Activated CD4-positive, CD25-positive, alpha-beta regulatory T cell treated with anti-CD3 and anti-CD28 coated beads, Interleukin-2, amount 50 U/mL, for 72 hours (primary cell): ENCODE results near the gene ERC2.

Source experiments
- DNase-seq: peaks from one replicate; pipeline ENCODE4 v3.0.0; 2021

Gene ERC2

DNA sequence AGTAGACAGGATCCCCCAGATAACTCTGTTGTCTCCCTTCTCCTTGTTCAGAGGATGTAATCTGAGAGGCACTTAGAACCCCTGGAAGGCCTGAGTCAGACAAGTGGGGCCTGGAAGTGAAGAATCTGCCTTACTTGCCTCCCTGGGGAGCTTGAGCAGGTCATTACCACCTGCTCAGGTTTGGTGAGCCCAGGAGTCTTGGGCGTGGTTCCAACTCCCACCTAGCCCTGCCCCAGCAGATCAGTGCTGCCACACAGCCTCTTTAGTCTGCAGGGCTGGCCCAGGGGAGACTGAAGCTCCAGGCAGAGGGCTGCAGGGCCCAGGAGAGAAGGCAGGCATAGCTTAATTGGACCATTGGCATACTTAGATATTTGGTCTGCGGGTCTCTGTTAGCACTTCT, 230.0 kb downstream of the ERC2 start:
- no peak for DNase-seq

DNA sequence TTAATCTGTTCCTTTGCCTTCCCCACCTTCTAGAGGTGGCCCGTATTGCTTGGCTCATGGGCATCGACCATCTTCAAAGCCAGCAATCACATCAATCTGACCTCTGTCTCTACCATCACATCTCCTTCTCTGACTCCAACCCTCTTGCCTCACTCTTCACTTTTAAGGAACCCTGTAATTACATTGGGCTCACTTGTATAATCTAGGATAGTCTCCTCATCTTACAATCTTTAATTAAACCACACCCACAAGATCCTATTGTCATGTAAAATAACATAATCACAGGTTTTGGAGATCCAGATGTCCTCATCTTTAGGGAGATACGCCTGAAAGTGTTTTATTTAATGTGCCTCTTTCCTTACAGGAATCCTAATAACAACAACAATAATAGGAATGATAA, 234.5 kb downstream of the ERC2 start:
- DNase-seq: no peak

DNA sequence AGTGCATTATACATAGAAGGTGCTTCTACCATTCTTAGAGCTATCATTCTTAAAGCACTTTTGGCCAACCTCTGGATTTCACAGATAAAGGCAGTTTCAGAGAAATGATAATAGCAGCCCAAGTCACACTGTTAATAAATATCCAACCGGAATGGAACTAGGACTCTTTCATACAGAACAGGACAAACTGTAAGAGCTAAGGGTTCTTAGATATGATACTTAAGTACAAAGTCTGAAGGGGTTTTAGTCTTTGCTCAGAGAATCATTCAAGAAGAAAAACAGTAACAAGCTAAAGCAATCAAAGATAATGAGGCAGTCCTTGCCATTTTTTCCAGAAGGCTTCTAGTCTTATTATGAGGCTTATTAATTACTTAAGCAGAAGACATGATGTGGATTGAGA, 239.0 kb downstream of the ERC2 start:
- no peak for DNase-seq

DNA sequence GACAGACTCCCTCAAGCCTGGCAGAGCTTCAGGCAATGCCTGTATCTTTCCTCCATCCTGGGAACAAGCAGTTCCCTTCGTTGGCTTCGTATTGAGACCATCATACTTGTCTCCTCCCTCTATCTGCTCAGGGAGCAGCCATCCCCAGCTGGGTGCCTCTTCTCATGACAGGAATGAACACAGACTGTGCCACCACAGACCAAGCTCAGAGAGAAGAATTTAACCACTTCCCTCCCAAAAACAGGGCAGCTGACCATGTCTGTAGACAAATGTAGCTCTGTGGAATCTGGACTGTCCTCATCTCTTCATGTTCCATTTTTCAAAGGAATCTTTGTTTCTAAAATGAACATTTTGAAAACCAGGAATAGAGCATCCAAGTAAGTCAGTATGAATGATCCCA, 245.4 kb downstream of the ERC2 start:
- DNase-seq: no peak

DNA sequence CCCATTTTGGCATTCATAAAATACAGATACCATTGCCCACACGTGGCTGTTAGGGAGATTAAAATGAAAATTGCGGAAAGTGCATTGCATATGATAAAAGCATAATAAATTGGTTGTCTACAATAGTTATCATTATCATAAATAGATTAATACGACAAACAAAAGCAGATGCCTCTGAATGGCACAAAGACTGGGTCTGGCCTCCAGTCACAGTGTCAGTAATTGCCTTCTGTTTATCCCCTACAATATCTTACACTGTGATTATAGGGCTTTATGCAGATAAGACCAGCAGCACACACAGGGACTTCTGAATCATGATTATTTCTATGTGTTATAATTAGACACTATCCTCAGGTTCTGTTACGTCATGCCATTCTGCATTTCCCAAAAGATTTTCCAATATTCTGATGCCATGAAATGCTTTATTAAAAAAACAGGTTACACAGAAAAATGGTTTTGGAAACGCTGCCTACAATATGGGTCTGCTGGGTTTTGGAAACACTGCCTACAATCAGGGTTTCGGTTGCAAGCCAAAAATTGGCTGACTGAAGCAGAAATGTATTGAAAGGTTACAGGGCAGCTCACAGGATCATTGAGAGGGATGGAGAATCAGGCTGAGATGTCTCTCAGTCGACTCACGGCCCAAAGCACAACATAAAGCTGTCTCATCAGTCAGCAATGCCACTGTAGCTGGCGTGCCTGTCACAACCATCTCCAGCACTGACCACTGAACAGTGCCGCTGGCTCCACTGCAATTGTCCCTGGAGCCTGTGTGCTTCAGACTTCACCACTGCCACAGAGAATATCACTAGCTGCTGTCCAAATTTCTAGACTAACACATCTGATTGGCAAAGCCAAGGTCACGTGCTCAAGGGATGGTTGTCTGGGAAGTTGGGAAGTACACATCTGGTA, 248.1 kb downstream of the ERC2 start:
- DNase-seq: no peak

DNA sequence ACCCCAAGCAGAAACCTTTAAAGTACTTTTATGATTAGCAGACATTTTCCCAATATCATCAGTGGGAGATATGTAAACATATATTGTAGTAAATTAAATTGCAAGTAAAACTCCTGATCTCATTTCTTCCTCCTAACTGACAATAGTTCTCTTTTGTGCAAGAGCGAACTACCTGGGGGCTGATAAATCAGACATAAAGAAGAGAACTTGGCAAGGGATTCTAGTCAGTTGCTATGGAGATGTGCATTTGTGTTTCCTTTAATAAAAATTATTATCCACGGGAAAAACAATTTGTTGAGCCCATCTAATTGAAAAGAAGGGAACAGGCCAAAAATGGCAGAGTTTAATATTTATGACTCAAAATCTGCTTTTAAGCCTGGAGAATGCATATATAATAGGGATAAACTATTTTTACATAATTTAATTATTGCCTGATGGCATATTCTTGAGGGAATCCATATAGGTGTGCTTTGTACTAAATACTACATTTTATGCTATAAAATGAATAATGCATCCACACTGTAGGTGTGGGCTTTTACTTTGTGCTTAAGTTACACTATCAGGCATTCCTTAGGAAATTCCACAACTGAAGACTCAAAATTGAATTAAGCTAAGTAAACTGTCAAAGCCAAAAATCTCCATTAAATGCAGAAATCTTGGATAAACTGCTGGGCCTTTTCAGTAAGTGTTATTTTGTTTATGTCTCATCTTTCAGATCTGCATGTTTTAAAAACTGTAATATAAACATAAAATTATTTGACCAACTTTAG, 258.1 kb downstream of the ERC2 start:
- no peak for DNase-seq

DNA sequence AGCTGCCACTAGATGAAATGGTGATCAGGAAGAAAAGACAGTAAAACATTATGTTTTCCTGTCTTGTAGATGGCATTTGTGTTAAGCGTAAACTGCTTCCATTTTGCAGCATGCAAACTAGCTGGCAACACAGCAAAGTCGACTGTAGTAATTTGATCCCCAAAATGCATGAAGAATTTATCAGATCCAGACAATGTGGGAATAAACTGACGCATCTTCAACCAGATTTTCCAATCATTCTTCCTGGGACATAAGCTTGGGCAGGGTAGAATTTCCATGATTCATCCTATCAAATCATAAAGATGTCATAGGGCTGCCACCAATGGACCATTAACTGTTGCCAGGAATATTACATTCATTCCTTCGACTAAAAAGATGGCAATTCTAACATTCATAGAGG, 260.3 kb downstream of the ERC2 start:
- DNase-seq: no peak

DNA sequence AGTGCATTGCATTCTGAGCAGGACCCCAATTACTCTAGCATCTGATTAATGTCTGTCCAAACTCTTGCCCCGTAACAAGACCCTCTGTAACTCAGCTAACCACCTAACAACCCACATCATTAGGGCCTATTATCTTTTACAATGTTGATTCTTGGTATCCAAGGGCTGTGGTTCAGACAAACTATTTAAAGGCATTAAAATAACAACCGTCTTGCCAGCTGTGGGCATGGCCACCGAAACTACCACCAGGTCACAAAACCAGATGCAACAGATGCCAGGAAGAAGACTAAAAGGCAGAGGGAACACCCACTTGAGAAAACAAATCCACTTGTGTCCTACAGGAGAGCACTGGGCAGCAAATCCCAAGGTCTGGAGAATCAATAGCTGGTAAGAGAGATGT, 262.9 kb downstream of the ERC2 start:
- DNase-seq: no peak

DNA sequence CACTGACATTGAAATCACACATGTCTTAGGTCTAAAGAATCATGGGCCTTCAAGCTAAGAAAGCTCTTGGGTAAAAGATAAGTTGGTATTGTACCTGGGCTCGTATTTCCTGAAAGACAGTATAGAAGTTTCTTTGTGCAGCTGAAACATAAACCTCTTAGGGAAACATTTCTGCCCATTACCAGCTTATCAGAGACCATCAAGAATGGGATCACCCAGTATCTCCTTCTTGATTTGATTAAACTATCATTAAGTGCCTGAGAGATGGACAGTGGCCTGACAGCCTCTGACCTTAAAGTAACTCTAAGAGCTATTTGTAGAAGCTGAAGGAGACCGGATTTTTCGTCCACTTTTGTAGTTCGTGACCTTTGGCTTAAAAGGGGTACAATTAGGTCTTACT, 265.3 kb downstream of the ERC2 start:
- DNase-seq: no peak

DNA sequence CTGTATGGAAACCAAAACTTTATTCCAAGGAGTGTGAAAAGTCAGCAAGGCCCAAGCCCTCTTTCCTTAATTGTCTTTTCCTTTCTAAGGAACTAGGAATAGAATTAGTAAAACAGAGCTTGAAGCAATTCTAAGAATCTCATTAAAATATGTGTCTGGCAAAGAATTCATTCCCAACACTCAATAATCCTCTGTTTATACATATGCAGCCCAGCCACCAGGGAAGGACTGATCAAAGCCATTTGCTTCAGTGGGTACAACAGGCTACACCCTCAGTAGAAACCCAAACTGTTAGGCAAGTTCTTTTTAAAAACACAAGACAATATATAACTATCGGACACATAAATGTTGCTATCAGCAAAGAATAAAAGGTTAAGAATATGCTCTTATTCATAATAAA, 266.9 kb downstream of the ERC2 start:
- DNase-seq: no peak

DNA sequence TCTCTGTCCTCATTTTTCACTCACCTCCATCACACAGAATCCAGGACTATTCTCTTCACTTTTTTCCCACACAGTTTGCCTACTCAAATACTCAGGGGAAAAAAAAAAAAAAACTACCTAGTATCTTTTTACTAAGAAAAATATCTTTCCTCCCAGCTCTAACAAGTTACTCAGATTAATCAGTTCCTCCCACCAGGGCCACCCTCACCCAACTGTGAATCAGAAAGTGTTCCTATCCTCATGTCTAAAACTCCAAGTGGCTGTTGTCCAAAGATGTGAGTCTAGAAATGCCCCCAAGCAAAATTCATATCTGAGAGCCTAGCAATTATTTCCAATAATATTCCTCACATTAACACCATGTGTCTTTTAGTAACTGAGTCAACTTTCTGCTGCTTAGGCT, 268.0 kb downstream of the ERC2 start:
- DNase-seq: no peak

DNA sequence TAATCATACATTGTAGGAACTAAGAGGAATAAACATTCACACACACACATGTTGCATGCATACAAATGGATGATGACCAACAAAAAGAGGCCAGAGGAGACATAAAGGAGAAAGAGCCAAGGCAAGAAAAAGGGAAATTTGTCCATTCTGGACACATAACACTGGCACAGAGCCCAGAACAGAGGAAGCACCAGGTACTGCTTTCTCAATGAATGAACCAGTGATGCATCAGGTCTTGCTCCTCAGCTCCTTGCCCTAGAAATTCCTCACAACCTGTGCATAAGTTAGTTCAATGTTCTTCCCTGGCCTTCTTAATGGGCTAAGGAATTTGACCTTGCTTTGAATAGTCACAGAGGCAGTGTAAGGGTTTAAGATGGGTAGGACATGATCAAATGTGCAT, 270.3 kb downstream of the ERC2 start:
- DNase-seq: no peak

DNA sequence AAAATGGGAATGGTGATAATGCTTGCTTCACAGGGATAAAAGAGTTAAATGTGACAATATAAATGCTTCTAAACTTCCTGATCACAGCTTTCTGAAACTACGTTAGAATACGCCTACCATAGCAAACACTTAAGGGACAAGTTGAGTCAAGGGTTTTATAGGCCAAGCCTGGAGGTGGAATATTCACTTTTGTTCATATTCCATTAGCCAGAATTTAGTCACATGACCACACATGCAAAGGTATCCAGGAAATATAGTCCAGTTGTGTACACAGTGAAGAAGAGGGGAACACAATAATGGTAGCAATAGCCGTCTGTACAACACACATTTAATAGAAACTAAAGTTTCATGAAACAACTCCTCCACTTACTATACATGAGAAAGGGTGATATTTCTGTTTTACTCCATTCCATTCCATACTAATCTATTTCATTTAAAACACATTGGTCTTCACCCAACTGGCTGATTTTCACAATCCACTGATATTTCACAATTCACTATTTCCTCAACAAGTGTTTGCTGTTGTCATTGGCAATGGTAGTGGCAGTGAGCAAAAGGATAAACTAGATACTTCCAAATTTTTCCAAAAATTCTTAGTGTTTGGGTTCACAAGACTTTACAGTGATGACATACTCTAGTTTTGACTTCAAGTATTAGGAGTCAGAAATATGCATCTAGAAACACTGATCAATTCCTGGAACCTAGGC, 270.9 kb downstream of the ERC2 start:
- no peak for DNase-seq

DNA sequence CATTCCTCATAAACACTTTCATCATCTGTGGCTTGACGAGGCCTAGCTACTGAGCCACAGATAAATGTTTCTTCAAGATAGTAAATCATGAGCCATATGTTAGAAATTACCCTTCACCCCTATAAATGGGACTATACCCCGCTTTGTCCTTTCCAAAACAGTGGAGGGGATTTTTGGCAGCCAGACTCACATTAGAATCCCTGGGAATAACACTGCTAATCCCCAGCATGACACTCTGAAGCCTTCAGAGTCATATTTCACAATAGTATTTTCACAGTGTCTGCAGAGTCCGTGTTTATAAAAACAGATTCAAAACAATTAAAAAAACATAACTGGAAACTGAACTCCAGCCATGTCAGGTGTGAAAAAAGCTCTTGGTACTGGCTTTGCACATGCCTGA, 271.6 kb downstream of the ERC2 start:
- no peak for DNase-seq

DNA sequence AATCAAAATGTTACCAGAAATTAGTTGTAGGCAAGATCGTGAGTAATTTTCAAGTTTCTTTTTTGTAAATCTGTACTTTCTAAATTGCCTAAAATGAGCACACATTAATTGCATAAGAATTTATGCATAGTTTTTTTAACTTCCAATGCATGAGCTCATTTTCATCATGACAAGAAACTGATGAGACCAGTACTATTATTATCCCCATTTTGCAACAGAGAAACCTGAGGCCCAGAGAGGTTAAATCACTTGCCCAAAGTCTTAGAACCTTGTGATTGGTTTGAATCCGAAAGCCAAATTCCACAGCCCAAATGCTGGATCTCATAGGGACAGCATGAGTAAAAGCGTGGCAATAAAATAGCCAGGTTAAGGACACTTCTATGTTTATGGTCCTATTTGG, 274.7 kb downstream of the ERC2 start:
- DNase-seq: no peak

DNA sequence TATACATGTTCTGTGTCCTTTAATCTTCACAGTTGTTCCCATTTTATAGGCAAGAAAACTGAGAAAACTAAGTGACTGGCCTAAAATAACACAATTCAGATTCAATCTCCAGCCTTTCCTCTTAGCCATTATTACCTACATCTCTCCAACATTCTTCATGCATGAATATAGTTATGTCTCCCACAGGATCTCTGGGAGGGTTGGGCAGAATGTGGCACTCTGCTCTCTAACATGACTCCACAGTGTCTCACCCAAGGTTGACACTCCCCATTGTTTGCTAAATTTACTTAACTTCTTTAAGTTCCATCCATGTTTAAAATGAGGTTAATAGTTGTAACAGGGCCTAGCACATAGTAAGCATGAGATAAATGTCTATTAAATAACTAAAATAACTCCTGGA, 276.3 kb downstream of the ERC2 start:
- DNase-seq: no peak

DNA sequence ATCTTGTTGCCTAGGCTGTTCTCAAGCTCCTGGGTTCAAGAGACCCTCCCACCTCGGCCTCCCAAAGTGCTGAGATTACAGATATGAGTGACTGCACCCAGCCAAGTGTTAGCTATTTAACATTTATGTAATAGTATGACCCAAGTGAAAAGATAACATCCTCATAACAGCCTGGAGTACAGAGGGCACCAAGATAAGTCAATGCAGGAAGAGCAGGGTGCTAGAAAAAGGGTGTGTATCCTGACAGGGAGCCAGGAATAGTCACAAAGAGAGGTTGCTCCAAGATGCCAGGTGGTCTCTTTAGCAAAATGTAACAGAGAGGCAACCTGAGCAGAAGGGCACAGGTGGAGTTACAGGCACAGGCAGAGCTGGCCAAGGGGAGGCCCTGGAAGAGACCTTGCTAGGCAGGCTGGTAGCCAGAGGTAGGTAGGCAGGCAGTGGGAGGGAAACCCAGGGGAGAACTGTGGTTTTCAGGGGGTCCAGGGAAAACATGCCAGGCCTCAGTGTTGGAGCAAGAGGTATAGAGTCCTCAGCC, 277.4 kb downstream of the ERC2 start:
- DNase-seq: no peak

DNA sequence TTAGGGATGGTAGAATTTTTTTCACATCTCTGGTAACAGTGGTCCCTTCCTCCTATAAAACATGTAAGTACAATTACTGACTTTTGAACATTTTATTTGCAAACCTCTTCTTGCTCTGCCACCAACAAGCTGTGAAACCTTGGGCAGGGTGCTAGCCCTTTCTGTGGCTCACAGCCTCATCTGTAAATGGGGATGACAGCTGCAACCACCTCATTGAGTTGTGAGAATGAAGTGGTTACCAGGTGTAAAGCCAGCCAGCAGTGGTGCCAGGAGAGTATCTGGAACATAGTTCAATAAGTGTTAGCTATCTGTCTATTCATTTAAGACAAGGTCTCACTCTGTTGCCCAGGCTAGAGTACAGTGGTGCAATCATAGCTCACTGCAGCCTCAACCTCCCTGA, 278.1 kb downstream of the ERC2 start:
- no peak for DNase-seq

DNA sequence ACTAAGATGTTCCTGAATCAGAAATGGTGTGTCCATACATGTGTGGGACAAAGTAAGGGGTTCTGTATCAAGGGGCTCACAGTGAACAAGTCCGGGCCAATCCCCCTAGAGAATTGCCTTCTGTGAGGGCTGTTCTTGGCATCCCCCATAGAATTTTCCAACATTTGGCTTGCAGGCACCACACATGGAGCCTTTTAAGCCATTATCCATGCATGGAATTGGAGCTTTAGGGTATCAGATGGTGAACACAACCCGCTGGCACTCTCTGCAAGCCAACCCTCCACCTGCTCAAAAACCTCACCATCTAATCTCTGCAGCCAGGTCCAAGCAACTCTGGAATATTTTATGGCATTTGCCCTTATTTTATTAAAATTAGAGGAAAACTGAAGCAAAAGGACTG, 278.7 kb downstream of the ERC2 start:
- DNase-seq: no peak

DNA sequence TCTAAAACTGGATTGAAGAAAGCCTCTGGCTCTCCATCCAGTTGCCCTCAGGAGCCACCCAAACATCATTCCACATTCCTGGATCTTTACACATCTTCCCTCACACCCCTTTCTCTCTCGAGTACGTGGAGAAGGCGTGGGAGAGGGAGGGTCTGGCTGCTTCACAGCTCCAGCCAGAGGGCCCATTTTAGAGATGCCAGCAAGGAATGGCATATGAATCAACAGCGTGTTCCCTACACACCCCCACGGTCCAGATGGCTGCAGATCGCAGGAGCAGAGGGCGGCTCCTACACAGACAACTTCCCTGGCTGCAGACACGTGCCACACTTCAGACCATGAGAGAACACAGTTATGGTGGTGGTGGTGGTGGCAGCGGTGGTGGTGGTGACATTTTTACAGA, 280.1 kb downstream of the ERC2 start:
- DNase-seq: no peak

DNA sequence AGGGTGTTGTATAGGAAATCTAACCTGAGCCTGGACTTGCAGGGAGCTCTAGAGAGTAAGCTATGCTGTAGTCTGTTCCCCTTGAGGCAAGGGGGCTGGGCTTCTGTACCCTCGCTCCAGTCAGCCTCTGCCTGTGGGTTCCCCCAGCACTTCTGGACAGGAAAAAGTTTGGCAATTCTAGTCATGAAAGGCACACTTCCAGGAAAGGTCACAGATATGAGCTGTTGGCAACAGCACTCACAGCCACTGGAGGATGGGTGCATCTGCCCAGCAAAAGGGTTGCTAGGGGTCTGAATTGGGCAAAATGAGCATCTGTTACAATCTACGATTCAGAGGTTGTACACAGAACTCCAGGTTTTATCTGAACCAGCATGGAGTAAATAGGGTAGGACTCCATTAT, 281.2 kb downstream of the ERC2 start:
- DNase-seq: no peak

DNA sequence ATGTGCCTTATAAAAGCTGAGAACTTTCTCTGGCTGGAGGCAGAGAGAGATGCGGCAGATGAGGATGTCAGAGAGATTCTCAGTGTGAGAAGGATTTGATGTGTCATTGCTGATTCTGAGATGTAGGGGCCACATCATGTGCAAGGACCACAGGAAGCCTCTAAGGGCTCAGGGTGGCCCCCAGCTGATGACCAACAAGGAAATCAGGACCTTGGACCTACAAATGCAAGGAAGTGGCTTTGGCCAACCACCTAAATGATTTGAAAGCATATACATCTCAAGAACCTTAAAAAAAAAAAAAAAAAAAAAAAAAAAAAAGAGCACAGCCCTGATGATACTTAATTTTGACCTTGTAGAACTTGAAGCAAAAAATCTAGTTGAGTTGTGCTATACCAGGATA, 282.4 kb downstream of the ERC2 start:
- DNase-seq: no peak

DNA sequence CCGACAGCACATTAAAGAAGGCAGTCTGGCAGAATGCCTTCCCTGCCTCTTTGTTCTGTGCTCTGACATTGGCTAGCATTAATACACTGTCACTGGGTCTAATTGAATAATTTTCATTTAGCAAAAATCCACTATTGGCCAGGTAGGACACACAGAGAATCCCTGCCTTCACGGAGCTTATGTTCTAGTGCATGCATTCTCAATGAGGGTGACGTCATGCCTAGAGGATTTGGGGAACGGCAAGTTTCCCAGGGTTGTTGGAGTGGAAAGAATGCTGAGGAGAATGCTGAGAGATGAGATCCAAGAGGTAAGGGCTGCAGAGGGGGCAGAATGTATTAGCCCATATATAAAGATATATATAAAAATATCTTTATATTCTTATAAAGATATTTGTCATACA, 284.7 kb downstream of the ERC2 start:
- no peak for DNase-seq

DNA sequence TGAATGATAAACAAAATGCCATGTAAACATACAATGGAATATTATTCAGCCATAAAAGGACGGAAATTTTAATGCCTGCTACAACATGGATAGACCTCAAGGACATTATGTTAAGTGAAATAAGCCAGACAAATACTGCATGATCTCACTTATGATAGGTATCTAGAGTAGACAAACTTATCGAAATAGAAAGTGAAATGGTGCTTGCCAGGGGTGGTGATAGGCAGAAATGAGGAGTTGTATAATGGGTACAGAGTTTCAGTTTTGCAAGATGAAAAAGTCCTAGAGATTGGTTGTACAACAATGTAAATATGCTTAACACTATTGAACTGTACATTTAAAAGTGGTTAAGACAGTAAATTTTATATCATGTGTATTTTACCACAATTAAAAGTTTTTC, 287.8 kb downstream of the ERC2 start:
- DNase-seq: no peak
